Right lobe of liver (tissue), 6 donors: ENCODE data around the gene AKR1C4. TPM values are rescaled to one million over a fixed set of nuclear protein-coding genes. Genes with fewer than 3 reads are reported as not detected.

Source experiments
- ATAC-seq, 4 donors: fragments of 200-7000 bp; cut with Tn5 transposase; one replicate each; pipeline ENCODE4 v1.9.1; 2020; ENCODE audit warnings: mild to moderate bottlenecking in 4 of 4, moderate library complexity in 4 of 4
- DNase-seq, 3 donors: peaks; one replicate each; pipeline ENCODE4 v3.0.0-alpha.2; 2020
- H3K27ac ChIP-seq, 3 donors: fragments of 200-600 bp; one replicate each; pipeline ENCODE4 v1.8.0; 2022
- H3K27me3 ChIP-seq, 2 donors: fragments of 200-600 bp; one replicate each; pipeline ENCODE4 v1.8.0; 2022
- H3K36me3 ChIP-seq, 4 donors: fragments of 200-600 bp; sonication (generic) in 1 of 4; one replicate each; pipeline versions ENCODE4 v1.5.1 to v1.8.0; 2017 to 2022; ENCODE audit warnings: control low read depth in 1 of 4
- H3K4me1 ChIP-seq, 4 donors: fragments of 200-600 bp; sonication (generic) in 1 of 4; one replicate each; pipeline versions ENCODE4 v1.5.1 to v1.8.0; 2017 to 2022; ENCODE audit warnings: control low read depth in 1 of 4
- H3K4me3 ChIP-seq, 3 donors: fragments of 200-600 bp; one replicate each; pipeline ENCODE4 v1.8.0; 2022
- H3K9me3 ChIP-seq, 4 donors: fragments of 200-600 bp; sonication (generic) in 1 of 4; one replicate each; pipeline versions ENCODE4 v1.5.1 to v1.8.0; 2017 to 2022; ENCODE audit warnings: control low read depth in 1 of 4
- CTCF ChIP-seq, 4 donors: fragments of 200-600 bp in 3 of 4; fragments of 450-650 bp in 1 of 4; IDR thresholded peaks; one replicate each; pipeline versions ENCODE4 v1.5.1 to v1.8.0; 2016 to 2022; ENCODE audit warnings: antibody characterized with exemption in 4 of 4, mild to moderate bottlenecking in 2 of 4
- POLR2A ChIP-seq: fragments of 450-650 bp; IDR thresholded peaks from one replicate; pipeline ENCODE4 v1.6.1; 2017; ENCODE audit warnings: antibody characterized with exemption, mild to moderate bottlenecking
- WGBS: methylation state at CpG from one replicate; pipeline ENCODE4 v1.1.6; 2018; ENCODE audit warnings: low coverage, low lambda C conversion rate; ENCODE audit not compliant: insufficient coverage; ENCODE audit errors: missing lambda C conversion rate; 5-methylcytosine and 5-hydroxymethylcytosine counted together
- intact Hi-C, 2 donors: fragments of 100-400 bp; cut with DNase I; formaldehyde crosslinking; loops; one replicate each; pipeline versions ENCODE4 v1.11.2 to v1.14.1; 2022
- total RNA-seq, 6 experiments: library from RNA; depleted of rRNA in 2 of 6; stranded (reverse); fragments of >200 nt in 2 of 6; fragmentation: NEBNext Ultra II Directional in 3 of 6; extraction: Animal tissue kit (Norgen Biotek cat#: 25700) in 3 of 6; gene quantifications; one replicate each; pipeline versions ENCODE4 v1.1.0 to v1.2.4, GENCODE V29; 2016 to 2023
- donor health status: DM: no; HTN: yes; CAD: no.
- donor health status: DM: no; HTN: no; CAD: no.
- donor health status: DM: no; HTN: no; CAD: no.
- donor health status: DM: no; HTN: yes; CAD: no.
- donor health status: DM: no; HTN: yes; CAD: no.

Gene AKR1C4
- total RNA-seq, 6 experiments from 2014 or later, result 172 to 471 (median 220) TPM

- peaks cover 0 to 40% (median 11%) of the 10 kb centered on the region in 4 donors for H3K4me1 ChIP-seq
- WGBS, result 73% methylated on average over 1 of the region's 1 CpG
- intact Hi-C loops, result no loop called here
- H3K4me3 ChIP-seq, result no peak overlapping the region
- ATAC-seq, result no peak
- H3K27ac ChIP-seq, result peak overlapping the region in 2 of 3 donors; percentile 9 to 91
- no peak for TF ChIP-seq POLR2A
- no peak for TF ChIP-seq CTCF (IDR thresholded peaks at IDR 0.05)
- peaks cover 0 to 5% (median 0%) of the 10 kb centered on the region in 4 donors for H3K9me3 ChIP-seq
- no peaks in the 10 kb centered on the region for H3K27me3 ChIP-seq
- DNase-seq, result no peak
- H3K36me3 ChIP-seq, result peaks cover 0 to 13% (median under 1%) of the 10 kb centered on the region in 4 donors
Measured at GRCh38 chr10:5148678-5149032, 48.0 kb upstream of the AKR1C4 start.

GRCh38 chr10:5151076-5151475 is 45.6 kb upstream of the AKR1C4 start:
- Histone ChIP-seq H3K9me3 (peaks cover 0 to 5% (median 0%) of the 10 kb centered on the region in 4 donors), H3K27ac (no peak overlapping the region), H3K27me3 (no peaks in the 10 kb centered on the region), H3K4me3 (no peak overlapping the region), H3K4me1 (peaks cover 0 to 37% (median 11%) of the 10 kb centered on the region in 4 donors), H3K36me3 (peaks cover 0 to 36% (median 13%) of the 10 kb centered on the region in 4 donors)
- 100% methylated on average over 2 of the region's 3 CpGs for WGBS
- no peak for ATAC-seq
- no peak for TF ChIP-seq POLR2A
- no peak for TF ChIP-seq CTCF (IDR thresholded peaks at IDR 0.05)
- no peak for DNase-seq
- intact Hi-C loops, result no loop called here

- no peak overlapping the region for H3K4me3 ChIP-seq
- H3K4me1 ChIP-seq, result no peaks in the 10 kb centered on the region
- H3K27ac ChIP-seq, result no peak overlapping the region
- DNase-seq, result no peak
- H3K9me3 ChIP-seq, result no peaks in the 10 kb centered on the region
- no peak for ATAC-seq
- WGBS, result 47% methylated on average over 1 of the region's 1 CpG
- peaks cover 0 to 81% (median 37%) of the 10 kb centered on the region in 4 donors for H3K36me3 ChIP-seq
- TF ChIP-seq POLR2A (no peak), CTCF (IDR thresholded peaks at IDR 0.05) (no peak)
- no peaks in the 10 kb centered on the region for H3K27me3 ChIP-seq
- intact Hi-C loops, result no loop called here
Measured at GRCh38 chr10:5155951-5156350, 40.7 kb upstream of the AKR1C4 start.

GRCh38 chr10:5157501-5157900 is 39.1 kb upstream of the AKR1C4 start:
- no peak for DNase-seq
- Histone ChIP-seq H3K4me1 (no peaks in the 10 kb centered on the region), H3K4me3 (no peak overlapping the region), H3K27ac (no peak overlapping the region), H3K27me3 (no peaks in the 10 kb centered on the region), H3K36me3 (peaks cover 0 to 95% (median 45%) of the 10 kb centered on the region in 4 donors), H3K9me3 (no peaks in the 10 kb centered on the region)
- intact Hi-C loops, result no loop called here
- WGBS, result 85% methylated on average over 7 of the region's 10 CpGs
- peak in 3 of 4 donors; percentile 12 to 29 (median 14) for ATAC-seq
- TF ChIP-seq CTCF (IDR thresholded peaks at IDR 0.05), result no peak
- no peak for TF ChIP-seq POLR2A

GRCh38 chr10:5159126-5159525 is 37.5 kb upstream of the AKR1C4 start:
- H3K27ac ChIP-seq, result no peak overlapping the region

More at GRCh38 chr10:5159126-5159525, 37.5 kb upstream of the AKR1C4 start:
- no peaks in the 10 kb centered on the region for H3K27me3 ChIP-seq
- H3K36me3 ChIP-seq, result peaks cover 0 to 87% (median 48%) of the 10 kb centered on the region in 4 donors
- DNase-seq (no peak), ATAC-seq (peak in 1 of 4 donors; percentile 34)
- no peaks in the 10 kb centered on the region for H3K4me1 ChIP-seq
- no peak overlapping the region for H3K4me3 ChIP-seq
- H3K9me3 ChIP-seq, result no peaks in the 10 kb centered on the region
- intact Hi-C loops, result no loop called here
- 78% methylated on average over 6 of the region's 6 CpGs for WGBS
- TF ChIP-seq CTCF (IDR thresholded peaks at IDR 0.05), result no peak
- no peak for TF ChIP-seq POLR2A
